Tibial artery (tissue), 4 donors: ENCODE data around the gene MRFAP1.
A peak's percentile ranks its signal among the peaks of the same experiment; 100 is the strongest.
"Not testable (repeated sequence)": the region's sequence is repeated elsewhere in the genome, so short reads cannot be mapped to it uniquely, and the experiment has no call there.

Experiments
- DNase-seq, 2 donors: peaks; one replicate each; pipeline ENCODE4 v3.0.0-alpha.2; 2019
- H3K27ac ChIP-seq, 2 donors: fragments of 200-600 bp; sonication (generic) in 1 of 2; 1 replicate in 1 of 2; 2 replicates in 1 of 2; pipeline ENCODE4 v1.5.1; 2018 to 2019; ENCODE audit warnings: mild to moderate bottlenecking in 1 of 2
- H3K27me3 ChIP-seq, 2 donors: fragments of 200-600 bp; sonication (generic) in 1 of 2; one replicate each; pipeline versions ENCODE4 v1.5.1 to v1.6.0; 2016 to 2019
- H3K36me3 ChIP-seq, 3 donors: fragments of 200-600 bp; sonication (generic) in 2 of 3; one replicate each; pipeline ENCODE4 v1.5.1; 2016 to 2019; ENCODE audit warnings: mild to moderate bottlenecking in 2 of 3
- H3K4me1 ChIP-seq, 4 donors: fragments of 200-600 bp; sonication (generic) in 2 of 4; 1 replicate in 3 of 4; 2 replicates in 1 of 4; pipeline ENCODE4 v1.5.1; 2016 to 2019
- H3K4me3 ChIP-seq, 2 donors: fragments of 200-600 bp; sonication (generic) in 1 of 2; 1 replicate in 1 of 2; 2 replicates in 1 of 2; pipeline ENCODE4 v1.5.1; 2018 to 2019; ENCODE audit warnings: mild to moderate bottlenecking in 2 of 2
- H3K9me3 ChIP-seq, 3 donors: fragments of 200-600 bp; sonication (generic) in 1 of 3; one replicate each; pipeline ENCODE4 v1.5.1; 2016 to 2019
- CTCF ChIP-seq, 2 experiments: fragments of 200-600 bp in 1 of 2; fragments of 450-650 bp in 1 of 2; IDR thresholded peaks; one replicate each; pipeline ENCODE4 v1.5.1; 2017 to 2019; ENCODE audit warnings: antibody characterized with exemption in 2 of 2, mild to moderate bottlenecking in 1 of 2, moderate library complexity in 1 of 2
- intact Hi-C: fragments of 100-400 bp; cut with DNase I; formaldehyde crosslinking; loops from one replicate; pipeline ENCODE4 v1.15.0; 2023; ENCODE audit warnings: low total_unique reads

The MRFAP1 gene

GRCh38 chr4:6649216-6649615 is 8.7 kb downstream of the MRFAP1 start:
- no peaks in the 10 kb centered on the region for H3K9me3 ChIP-seq
- no peaks in the 10 kb centered on the region for H3K27me3 ChIP-seq
- H3K36me3 ChIP-seq: no peaks in the 10 kb centered on the region
- peaks cover 0 to 5% (median 0%) of the 10 kb centered on the region in 4 donors for H3K4me1 ChIP-seq
- TF ChIP-seq CTCF (IDR thresholded peaks at IDR 0.05): no peak
- intact Hi-C loops: no loop called here
- no peak overlapping the region for H3K4me3 ChIP-seq
- H3K27ac ChIP-seq: no peak overlapping the region
- no peak for DNase-seq

- intact Hi-C loops, H3K4me3 ChIP-seq, DNase-seq: not testable (repeated sequence)
These were observed 13.7 kb downstream of the MRFAP1 start for GRCh38 chr4:6654211-6654610.

GRCh38 chr4:6655291-6655690 is 14.8 kb downstream of the MRFAP1 start:
- H3K4me3 ChIP-seq, H3K36me3 ChIP-seq, intact Hi-C loops, H3K27ac ChIP-seq, H3K4me1 ChIP-seq, H3K9me3 ChIP-seq, DNase-seq, H3K27me3 ChIP-seq: not testable (repeated sequence)

More at GRCh38 chr4:6654211-6654610, 13.7 kb downstream of the MRFAP1 start:
- H3K4me1 ChIP-seq, H3K27ac ChIP-seq, H3K27me3 ChIP-seq, H3K36me3 ChIP-seq, H3K9me3 ChIP-seq: not testable (repeated sequence)

- Histone ChIP-seq H3K4me3 (no peak overlapping the region), H3K27me3 (no peaks in the 10 kb centered on the region), H3K36me3 (no peaks in the 10 kb centered on the region), H3K9me3 (no peaks in the 10 kb centered on the region), H3K27ac (no peak overlapping the region), H3K4me1 (peaks cover 0 to 10% (median 5%) of the 10 kb centered on the region in 4 donors)
- no peak for DNase-seq
- intact Hi-C loops: no loop called here
- no peak for TF ChIP-seq CTCF (IDR thresholded peaks at IDR 0.05)
These were observed 15.4 kb downstream of the MRFAP1 start for GRCh38 chr4:6655924-6656323.

GRCh38 chr4:6657242-6658208 is 17.0 kb downstream of the MRFAP1 start:
- no peaks in the 10 kb centered on the region for H3K9me3 ChIP-seq
- TF ChIP-seq CTCF (IDR thresholded peaks at IDR 0.05): no peak
- H3K4me3 ChIP-seq: no peak overlapping the region
- peaks cover 0 to 10% (median 5%) of the 10 kb centered on the region in 4 donors for H3K4me1 ChIP-seq
- intact Hi-C loops: no loop called here
- H3K27me3 ChIP-seq: no peaks in the 10 kb centered on the region
- no peak for DNase-seq
- peak overlapping the region in 1 of 2 donors; percentile 84 for H3K27ac ChIP-seq
- H3K36me3 ChIP-seq: no peaks in the 10 kb centered on the region

- H3K9me3 ChIP-seq: no peaks in the 10 kb centered on the region
- peaks cover 0 to 10% (median 5%) of the 10 kb centered on the region in 4 donors for H3K4me1 ChIP-seq
- intact Hi-C loops: no loop called here
- peak overlapping the region; percentile 74 to 84 for H3K27ac ChIP-seq
- no peak for DNase-seq
- TF ChIP-seq CTCF (IDR thresholded peaks at IDR 0.05): no peak
- no peaks in the 10 kb centered on the region for H3K36me3 ChIP-seq
- H3K4me3 ChIP-seq: peak overlapping the region; percentile 50 to 57
- H3K27me3 ChIP-seq: no peaks in the 10 kb centered on the region
These were observed 17.7 kb downstream of the MRFAP1 start for GRCh38 chr4:6658209-6658595.
